B cell (primary cell): ENCODE data around the gene TXNL1.

Experiments
- CTCF ChIP-seq: fragments of 200-600 bp; IDR thresholded peaks from one replicate; pipeline ENCODE4 v1.8.0; 2022; ENCODE audit warnings: antibody characterized with exemption, mild to moderate bottlenecking
- EZH2 ChIP-seq: IDR thresholded peaks from 2 replicates; pipeline ENCODE4 v1.6.1; 2012; ENCODE audit warnings: borderline replicate concordance, low read depth, mild to moderate bottlenecking, moderate library complexity, low read length; ENCODE audit not compliant: insufficient read depth, poor library complexity, severe bottlenecking

- TF ChIP-seq CTCF (no peak), EZH2 (no peak)
Observed at GRCh38 chr18:56676639-56677038, 38.2 kb upstream of the TXNL1 start.
